DOHH2 (cell line): ENCODE measurements around the gene EIPR1.

Experiments
- CTCF ChIP-seq: fragments of 200-600 bp; sonication (generic); IDR thresholded peaks from one replicate; pipeline ENCODE4 v1.5.1; 2014; ENCODE audit warnings: antibody characterized with exemption, mild to moderate bottlenecking, low read depth, low read length; ENCODE audit not compliant: poor library complexity, severe bottlenecking
- EZH2phosphoT487 ChIP-seq: fragments of 200-600 bp; sonication (generic); IDR thresholded peaks from 2 replicates; pipeline ENCODE4 v1.6.1; 2017; ENCODE audit warnings: borderline replicate concordance, mild to moderate bottlenecking, antibody characterized with exemption, low read length, moderate library complexity, mixed read lengths

- TF ChIP-seq CTCF, result no peak
- no peak for TF ChIP-seq EZH2phosphoT487
Observed at GRCh38 chr2:3212984-3213383, 164.6 kb downstream of the EIPR1 start.
